ENCODE measurements around the gene IFNA8.
"Not testable (repeated sequence)": the region's sequence is repeated elsewhere in the genome, so short reads cannot be mapped to it uniquely, and the experiment has no call there.

IFNA8 gene

GRCh38 chr9:21408817-21409216 is at the start of gene IFNA8:
IFNA8 (plus strand) TSS chr9:21409117; CDS start chr9:21409177, 60 bp downstream.
- DNase-seq, result no peak

- no peak for DNase-seq
Measured at GRCh38 chr9:21362287-21362686, 46.6 kb upstream of the IFNA8 start.

- not testable (repeated sequence) for DNase-seq
Measured at GRCh38 chr9:21367169-21367568, 41.7 kb upstream of the IFNA8 start.

- DNase-seq, result no peak
Measured at GRCh38 chr9:21367957-21368356, 41.0 kb upstream of the IFNA8 start, which contains the start of gene IFNA13. IFNA13 (minus strand) TSS chr9:21368057; CDS start chr9:21368010, 47 bp downstream.

- not testable (repeated sequence) for DNase-seq
Measured at GRCh38 chr9:21371467-21371866, 37.5 kb upstream of the IFNA8 start.

GRCh38 chr9:21381448-21382339 is 27.2 kb upstream of the IFNA8 start:
- no peak for DNase-seq

GRCh38 chr9:21383627-21384026 is 25.3 kb upstream of the IFNA8 start:
- DNase-seq, result no peak

- DNase-seq, result no peak
Measured at GRCh38 chr9:21385131-21385670, 23.7 kb upstream of the IFNA8 start, which contains the start of gene IFNA2. IFNA2 (minus strand) TSS chr9:21385398; CDS start chr9:21385329, 69 bp downstream.

- no peak for DNase-seq
Measured at GRCh38 chr9:21392270-21392669, 16.6 kb upstream of the IFNA8 start.

GRCh38 chr9:21395778-21396717 is 12.9 kb upstream of the IFNA8 start:
- peak; percentile 73 to 76 for DNase-seq

GRCh38 chr9:21398955-21399489 is 9.9 kb upstream of the IFNA8 start:
- DNase-seq, result no peak

GRCh38 chr9:21399956-21400355 is 9.0 kb upstream of the IFNA8 start:
- DNase-seq, result no peak

- peak; percentile 34 to 42 for DNase-seq
Measured at GRCh38 chr9:21402386-21403251, 6.3 kb upstream of the IFNA8 start.

GRCh38 chr9:21404146-21404545 is 4.8 kb upstream of the IFNA8 start:
- DNase-seq, result no peak

- no peak for DNase-seq
Measured at GRCh38 chr9:21412107-21412506, 3.2 kb downstream of the IFNA8 start.

GRCh38 chr9:21413151-21413550 is 4.2 kb downstream of the IFNA8 start:
- no peak for DNase-seq

- peak in 1 of 2 experiments; percentile 33 for DNase-seq
Measured at GRCh38 chr9:21413624-21414023, 4.7 kb downstream of the IFNA8 start.

GRCh38 chr9:21414220-21414940 is 5.5 kb downstream of the IFNA8 start:
- DNase-seq, result no peak

- no peak for DNase-seq
Measured at GRCh38 chr9:21415493-21416267, 6.8 kb downstream of the IFNA8 start.

GRCh38 chr9:21428235-21428634 is 19.3 kb downstream of the IFNA8 start:
- DNase-seq, result no peak

Measured in activated T-cell treated with anti-CD3 and anti-CD28 coated beads, Interleukin-2, amount 50 U/mL, for 48 hours (primary cell).